Measurements from ENCODE around the gene CDK17.

DNA sequence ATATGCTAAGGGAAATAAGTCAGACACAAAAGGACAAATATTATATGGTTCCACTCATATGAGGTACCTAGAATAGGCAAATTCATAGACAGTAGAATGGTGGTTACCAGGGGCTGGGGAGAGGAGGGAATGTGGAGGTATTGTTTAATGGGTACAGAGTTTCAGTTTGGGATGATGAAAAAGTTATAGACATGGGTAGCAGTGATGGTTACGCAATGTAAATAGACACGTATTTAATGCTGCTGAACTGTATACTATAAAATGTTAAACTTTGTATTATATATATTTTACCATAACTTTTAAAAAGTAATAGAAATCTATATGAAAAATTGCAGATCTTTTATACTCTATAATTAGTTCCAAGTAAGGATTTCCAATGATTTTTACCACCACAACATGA lies 71.2 kb downstream of the CDK17 start:
- TF ChIP-seq, protein P1, sequence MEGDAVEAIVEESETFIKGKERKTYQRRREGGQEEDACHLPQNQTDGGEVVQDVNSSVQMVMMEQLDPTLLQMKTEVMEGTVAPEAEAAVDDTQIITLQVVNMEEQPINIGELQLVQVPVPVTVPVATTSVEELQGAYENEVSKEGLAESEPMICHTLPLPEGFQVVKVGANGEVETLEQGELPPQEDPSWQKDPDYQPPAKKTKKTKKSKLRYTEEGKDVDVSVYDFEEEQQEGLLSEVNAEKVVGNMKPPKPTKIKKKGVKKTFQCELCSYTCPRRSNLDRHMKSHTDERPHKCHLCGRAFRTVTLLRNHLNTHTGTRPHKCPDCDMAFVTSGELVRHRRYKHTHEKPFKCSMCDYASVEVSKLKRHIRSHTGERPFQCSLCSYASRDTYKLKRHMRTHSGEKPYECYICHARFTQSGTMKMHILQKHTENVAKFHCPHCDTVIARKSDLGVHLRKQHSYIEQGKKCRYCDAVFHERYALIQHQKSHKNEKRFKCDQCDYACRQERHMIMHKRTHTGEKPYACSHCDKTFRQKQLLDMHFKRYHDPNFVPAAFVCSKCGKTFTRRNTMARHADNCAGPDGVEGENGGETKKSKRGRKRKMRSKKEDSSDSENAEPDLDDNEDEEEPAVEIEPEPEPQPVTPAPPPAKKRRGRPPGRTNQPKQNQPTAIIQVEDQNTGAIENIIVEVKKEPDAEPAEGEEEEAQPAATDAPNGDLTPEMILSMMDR (IDR thresholded peaks at IDR 0.05) = no peak
- TF ChIP-seq POLR2A (IDR thresholded peaks at IDR 0.05) (no peak), EP300 (IDR thresholded peaks at IDR 0.05) (no peak)
